M059J (cell line): ENCODE data around the gene PIP4K2C. TPM values are rescaled to one million over a fixed set of nuclear protein-coding genes. Genes with fewer than 3 reads are reported as not detected.

Source experiments
- DNase-seq: peaks from one replicate; pipeline ENCODE4 v3.0.0-alpha.2; 2012; ENCODE audit warnings: low read depth
- total RNA-seq: library from RNA; depleted of rRNA; stranded (reverse); fragments of >200 nt; shearing (Covaris generic); gene quantifications from 2 replicates; pipeline ENCODE4 v1.2.3, GENCODE V29; 2014

Gene PIP4K2C
- total RNA-seq, 1 experiment from 2014 or later = 71.2 TPM

GRCh38 chr12:57621497-57622292 lies 30.7 kb downstream of the PIP4K2C start:
- peak; percentile 27 for DNase-seq

DNA sequence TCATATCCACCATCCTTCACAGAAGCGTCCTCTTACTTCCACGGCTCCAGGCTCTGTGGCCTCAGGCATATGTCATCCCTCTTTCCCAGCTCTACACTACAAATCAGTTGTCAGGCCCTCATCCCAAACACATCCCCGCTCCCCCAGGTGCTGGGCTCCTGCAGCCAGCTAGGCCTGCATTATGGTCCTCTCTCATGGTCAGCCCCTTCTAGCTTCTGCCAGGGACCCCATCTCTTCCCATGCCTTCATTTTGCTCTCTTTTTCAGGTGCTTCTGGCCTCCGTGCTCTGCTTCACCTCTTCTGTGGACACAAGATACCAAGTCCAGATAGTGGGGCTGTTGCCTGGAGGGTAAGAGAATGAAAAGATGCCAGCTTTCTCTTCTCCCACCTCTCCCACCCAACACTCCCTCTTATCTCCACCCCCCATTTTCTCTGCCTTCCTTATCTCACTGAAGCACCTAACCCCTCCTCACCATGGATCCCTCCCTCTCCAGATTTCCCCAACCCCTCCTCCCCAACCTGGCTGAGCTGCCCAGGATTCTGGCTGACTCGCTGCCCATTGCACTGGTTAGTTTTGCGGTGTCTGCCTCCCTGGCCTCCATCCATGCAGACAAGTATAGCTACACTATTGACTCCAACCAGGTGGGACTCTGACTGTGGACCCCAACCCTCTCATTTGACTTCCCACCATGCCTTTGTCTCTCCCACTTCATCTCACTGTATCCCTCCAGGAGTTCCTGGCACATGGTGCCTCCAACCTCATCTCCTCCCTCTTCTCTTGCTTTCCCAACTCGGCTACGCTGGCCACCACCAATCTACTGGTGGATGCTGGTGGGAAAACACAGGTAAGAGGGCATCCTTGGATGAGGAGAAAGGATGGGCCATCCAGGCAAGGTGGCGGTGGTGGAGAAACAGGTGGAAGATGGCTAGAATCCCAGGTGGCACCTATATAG lies 31.6 kb downstream of the PIP4K2C start:
- no peak for DNase-seq

- no peak for DNase-seq
Observed at GRCh38 chr12:57623385-57623784, 32.4 kb downstream of the PIP4K2C start.

DNA sequence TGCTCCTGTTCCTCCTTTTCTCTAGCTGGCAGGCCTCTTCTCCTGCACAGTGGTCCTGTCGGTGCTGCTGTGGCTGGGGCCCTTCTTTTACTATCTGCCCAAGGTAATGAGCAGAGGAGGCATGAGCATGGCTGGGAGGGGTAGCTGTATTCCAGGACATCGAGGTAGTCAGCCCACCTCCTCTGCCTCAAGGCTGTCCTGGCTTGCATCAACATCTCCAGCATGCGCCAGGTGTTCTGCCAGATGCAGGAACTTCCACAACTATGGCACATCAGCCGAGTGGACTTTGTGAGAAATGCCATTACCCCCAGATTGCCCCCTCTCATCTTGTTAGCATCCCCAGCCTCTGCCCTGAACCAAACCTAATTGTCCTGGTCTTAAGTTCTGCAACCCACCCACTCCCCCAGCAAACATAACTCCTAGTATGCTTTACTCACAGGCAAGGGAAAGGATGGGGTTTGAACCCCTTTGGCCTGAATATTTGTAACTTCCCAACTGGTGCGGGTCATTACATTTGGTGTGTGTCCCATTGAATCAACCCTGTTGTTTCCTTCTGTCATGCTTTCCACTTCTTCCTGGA lies 32.9 kb downstream of the PIP4K2C start:
- DNase-seq = no peak

DNA sequence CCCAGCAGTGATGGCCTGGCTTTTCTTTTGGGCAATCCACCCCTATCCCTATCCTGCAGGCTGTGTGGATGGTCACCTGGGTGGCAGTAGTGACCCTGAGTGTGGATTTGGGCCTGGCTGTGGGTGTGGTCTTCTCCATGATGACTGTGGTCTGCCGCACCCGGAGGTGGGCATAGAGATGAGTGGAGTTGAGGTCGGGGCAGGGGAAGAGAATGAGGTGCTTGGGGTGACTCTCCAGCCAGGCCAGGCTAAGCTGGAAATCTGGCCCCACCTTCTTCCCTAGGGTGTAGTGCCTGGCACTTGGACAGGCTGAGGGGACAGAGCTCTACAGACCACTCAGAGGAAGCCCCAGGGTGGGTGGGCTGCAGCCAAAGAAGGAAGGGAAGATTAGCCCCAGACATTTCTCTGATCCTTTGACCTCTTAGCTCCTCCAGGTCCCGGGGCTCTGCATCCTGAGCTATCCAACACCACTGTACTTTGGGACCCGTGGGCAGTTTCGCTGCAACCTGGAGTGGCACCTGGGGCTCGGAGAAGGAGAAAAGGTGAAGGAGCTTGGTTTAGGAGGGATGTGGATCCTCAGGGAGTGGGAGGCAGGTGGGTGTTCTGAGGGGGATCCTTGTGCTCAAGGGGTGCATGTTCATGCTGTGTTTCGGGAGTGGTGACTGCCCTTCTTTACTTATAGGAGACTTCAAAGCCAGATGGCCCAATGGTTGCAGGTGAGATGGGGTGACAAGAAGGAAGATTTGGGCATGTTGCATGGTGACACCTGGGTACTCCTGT lies 33.6 kb downstream of the PIP4K2C start:
- no peak for DNase-seq

DNA sequence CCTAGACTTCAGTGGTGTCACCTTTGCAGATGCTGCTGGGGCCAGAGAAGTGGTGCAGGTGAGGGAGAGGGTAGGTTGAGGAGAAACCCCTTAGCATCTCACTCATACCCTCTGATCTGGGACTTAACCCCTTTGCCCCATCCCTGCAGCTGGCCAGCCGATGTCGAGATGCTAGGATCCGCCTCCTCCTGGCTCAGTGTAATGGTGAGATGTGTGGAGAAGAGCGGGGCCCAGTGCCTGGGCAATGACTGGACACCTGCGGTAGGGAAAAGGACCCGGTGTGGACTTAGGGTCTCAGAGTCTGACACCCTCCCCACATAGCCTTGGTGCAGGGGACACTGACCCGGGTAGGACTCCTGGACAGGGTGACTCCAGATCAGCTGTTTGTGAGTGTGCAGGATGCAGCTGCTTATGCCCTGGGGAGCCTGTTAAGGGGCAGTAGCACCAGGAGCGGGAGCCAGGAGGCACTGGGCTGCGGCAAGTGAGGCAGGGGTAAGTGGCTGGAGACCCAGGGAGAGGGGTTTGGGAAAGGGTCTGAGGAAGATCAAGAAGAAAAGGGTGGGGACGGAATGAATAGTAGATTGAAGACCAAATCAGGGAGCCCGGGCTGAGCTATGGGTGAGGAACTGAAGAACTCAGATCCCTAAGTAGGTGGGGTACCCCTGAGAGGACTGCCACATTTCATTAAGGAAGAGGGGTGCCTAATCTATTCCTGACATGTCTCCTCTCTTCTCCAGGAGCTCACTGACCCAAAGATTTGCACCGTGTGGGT lies 34.5 kb downstream of the PIP4K2C start:
- no peak for DNase-seq

GRCh38 chr12:57626111-57626920 lies 35.3 kb downstream of the PIP4K2C start:
- DNase-seq = no peak

DNA sequence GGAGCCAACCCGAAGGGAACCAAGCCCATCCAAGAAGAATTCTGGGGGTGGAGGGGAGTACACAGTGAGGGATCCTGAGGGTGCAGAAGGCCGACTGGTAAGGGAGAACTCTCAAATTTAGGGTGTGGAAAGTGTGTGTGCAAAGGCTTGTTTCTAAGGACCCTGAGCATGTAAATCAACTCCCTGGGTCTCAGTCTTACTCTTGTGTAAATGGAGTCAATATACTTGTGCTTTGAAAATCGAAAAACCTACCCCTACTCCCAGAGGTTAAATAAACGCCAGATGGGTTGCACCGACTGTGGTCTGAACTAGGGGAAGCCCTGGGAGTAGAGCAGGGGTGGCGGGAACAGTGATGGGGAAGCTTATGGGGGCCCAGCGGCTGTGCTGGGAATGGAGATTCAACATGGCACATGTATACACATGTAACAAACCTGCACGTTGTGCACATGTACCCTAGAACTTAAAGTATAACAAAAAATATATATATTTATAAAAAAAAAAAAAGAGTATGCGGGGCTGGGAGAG lies 36.0 kb downstream of the PIP4K2C start:
- no peak for DNase-seq

DNA sequence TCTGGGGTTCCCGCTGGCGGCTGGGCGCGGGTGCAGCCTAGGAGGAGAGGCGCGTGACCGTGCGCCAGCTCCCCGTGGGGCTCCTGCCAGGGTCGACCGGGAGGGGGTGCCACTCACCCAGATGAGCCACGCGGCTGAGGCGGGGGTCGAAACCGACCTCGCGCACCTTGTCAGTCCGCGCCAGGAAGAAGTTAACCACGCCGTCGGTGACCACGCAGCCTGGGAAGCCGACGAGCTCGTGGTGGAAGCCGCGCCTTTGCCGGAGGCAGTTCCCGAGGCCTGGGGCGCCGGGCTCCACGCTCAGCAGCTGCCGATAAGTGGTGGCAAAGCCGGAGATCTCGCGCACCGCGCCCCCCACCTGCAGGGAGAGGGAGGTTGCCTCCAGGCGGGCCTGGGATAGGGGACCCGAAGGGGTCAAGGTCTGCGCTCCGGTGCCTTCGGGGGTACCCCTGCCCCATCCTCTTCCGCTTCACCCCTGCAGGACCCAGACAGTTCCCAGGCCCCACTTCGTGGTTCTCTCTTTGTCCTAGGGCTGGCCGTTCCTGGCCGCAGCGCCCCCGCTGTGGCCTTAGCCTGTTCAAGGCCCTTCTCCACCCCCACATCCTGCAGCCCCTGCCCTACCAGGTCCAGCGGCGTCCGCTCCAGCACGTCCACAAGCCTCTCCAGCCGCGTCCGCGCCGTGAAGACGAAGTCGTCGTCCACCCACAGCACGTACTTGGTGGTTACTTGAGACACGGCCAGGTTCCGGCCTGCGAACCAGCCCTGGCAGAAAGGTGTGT lies 36.7 kb downstream of the PIP4K2C start:
- no peak for DNase-seq

DNA sequence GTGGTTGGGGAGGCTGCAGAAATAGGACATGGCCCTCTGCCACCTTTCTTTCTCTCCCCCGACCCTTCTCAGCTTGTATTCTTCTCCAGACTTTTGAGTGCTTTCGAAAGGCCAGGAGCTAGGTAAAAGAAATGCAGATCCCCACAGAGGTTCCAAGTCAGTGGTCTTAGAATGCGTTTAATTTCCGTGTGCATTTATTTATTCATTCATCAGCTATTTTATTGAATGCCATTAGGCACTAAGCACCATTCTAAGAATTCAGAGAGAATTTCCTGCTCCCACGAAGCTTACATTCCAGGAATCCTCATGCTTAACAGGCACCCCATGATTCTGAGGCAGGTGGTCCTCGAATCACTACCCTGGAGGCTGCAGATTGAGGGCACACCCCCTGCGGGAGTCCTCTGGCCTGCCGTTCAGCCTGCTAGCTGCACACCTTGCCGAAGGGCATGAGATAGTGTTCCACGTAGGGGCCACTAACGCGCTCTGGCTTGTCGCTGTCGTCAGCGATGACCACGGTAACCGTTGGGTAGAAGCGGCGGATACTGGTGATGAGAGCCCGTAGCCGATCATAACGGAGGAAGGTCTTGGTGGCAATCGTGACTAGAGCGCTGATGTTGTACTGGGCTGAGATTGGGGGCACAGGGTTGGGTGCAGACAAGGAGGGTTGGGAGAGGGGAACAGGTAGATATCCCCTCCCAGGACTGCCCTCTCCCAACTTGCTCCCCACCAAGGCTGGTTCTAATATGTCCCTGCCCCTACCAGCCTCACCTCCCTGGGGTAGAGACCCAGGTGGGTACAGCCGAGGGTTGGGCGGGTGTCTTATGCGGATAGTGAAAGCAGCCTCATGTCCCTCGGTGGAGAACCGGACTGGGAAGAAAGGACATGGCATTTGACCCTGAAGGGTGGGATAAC lies 37.5 kb downstream of the PIP4K2C start:
- DNase-seq = no peak

GRCh38 chr12:57629897-57630471 lies 39.0 kb downstream of the PIP4K2C start:
- no peak for DNase-seq

DNA sequence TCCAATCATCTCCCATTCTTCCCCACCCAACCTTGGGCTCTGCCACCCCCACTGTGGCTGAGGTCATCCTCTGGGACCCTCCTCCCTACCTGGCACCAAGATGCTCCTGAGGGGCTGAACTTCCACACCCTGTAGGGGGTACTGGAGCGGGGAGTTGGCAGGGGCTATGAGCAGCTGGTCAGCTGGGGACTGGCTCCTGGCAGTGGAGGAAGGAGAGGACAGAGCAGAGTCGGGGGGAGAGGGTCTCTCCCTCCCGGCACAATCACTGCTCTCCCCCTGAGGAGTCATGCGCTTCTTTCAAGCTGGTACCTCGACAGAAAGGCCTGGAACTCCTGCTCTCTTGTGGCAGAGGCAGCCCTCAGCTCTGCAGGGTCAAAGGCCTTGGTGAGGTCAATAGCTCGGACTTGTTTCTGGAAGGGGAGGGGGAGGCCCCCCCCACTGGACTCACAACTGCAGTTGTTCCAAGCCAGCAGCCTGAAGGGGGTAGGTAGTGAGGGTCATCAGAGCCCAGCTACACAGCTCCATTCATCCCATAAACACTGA lies 40.0 kb downstream of the PIP4K2C start:
- DNase-seq = no peak

DNA sequence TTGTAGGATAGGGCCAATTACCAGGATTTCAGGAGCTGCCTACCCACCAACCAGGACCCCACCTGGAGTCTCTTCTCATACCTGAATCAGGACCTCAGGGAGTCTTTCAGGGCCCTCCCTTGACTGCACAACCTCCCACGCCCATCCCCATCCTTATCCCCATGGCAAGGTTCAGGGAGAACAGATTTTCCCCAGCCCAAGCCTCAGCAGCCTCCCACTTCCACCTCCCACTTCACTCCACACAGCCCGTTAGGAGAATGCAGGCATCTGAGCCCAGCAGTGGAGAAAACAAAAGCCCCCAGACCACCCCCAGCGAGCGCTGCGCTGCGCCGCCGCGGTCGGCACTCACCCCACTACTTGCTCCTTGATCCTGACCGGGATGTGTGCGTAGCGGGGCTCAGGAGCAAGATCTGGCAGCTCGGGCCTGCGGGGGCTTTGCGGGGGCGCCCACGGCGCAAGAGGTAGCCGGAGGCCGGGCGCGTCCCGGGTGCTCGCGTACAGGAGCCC lies 40.6 kb downstream of the PIP4K2C start:
- DNase-seq = no peak

- peak; percentile 27 for DNase-seq
Observed at GRCh38 chr12:57632073-57632957, 41.3 kb downstream of the PIP4K2C start.

- peak; percentile 59 for DNase-seq
Observed at GRCh38 chr12:57632958-57633840, 42.2 kb downstream of the PIP4K2C start, which contains the start of gene B4GALNT1. Gene B4GALNT1 (minus strand): TSS chr12:57633201. CDS start chr12:57632132, 1,069 bp downstream.
